Measurements from ENCODE around the gene HP. TPM values are rescaled to one million over a fixed set of nuclear protein-coding genes. Genes with fewer than 3 reads are reported as not detected.

Gene HP
- total and polyA plus RNA-seq, 2 experiments from 2014 or later: 0.45 TPM; not detected in 1

DNA sequence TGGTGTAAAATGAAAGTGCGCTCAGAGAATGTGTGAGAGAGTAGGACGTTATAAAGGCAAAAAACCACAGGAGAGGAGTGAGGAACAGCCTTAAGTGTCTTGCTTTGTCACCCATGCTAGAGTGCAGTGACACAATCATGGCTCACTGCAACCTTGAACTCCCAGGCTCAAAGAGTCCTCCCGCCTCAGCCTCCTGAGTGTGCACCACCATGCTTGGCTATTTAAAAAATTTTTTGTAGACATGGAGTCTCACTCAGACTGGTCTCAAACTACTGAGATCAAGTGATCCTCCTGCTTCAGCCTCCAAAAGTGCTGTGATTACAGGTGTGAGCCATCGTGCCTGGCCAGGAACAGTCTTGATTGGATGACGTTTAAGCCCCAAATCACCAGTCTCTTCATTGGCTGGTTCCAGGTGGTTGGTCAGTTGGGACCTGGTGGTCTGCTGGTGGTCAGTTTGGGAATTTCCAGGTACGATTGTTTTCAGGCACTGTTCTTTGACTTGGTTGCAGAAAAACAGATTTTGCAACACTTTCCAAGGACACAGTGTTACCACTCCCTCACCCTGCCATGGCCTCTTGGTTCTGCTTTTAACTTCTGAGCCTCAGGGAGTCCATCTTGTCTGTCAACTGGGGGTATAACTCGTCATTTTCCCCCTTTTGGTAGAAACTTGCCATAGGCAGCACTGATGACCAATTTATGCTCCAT is 24.6 kb upstream of the HP start:
- Histone ChIP-seq H3K27ac (no peak overlapping the region), H3K4me3 (no peak overlapping the region), H3K36me3 (no peaks in the 10 kb centered on the region), H3K27me3 (no peaks in the 10 kb centered on the region), H3K9me3 (ENCODE audit: low read depth) (no peaks in the 10 kb centered on the region), H3K4me1 (ENCODE audit: low read depth) (no peaks in the 10 kb centered on the region)
- DNase-seq (ENCODE audit: low read depth in 1 of 2, low spot score in 1 of 2): no peak
- no peak for TF ChIP-seq CTCF (IDR thresholded peaks at IDR 0.05; ENCODE audit: low read depth, low read length)

GRCh38 chr16:72033437-72033836 is 20.9 kb upstream of the HP start:
- TF ChIP-seq CTCF (IDR thresholded peaks at IDR 0.05; ENCODE audit: low read depth, low read length): no peak
- Histone ChIP-seq H3K36me3 (no peaks in the 10 kb centered on the region), H3K9me3 (ENCODE audit: low read depth) (no peaks in the 10 kb centered on the region), H3K4me1 (ENCODE audit: low read depth) (no peaks in the 10 kb centered on the region), H3K27ac (no peak overlapping the region), H3K27me3 (no peaks in the 10 kb centered on the region), H3K4me3 (no peak overlapping the region)
- no peak for DNase-seq (ENCODE audit: low read depth in 1 of 2, low spot score in 1 of 2)

GRCh38 chr16:72036098-72036497 is 18.2 kb upstream of the HP start:
- Histone ChIP-seq H3K36me3 (no peaks in the 10 kb centered on the region), H3K27ac (no peak overlapping the region), H3K27me3 (no peaks in the 10 kb centered on the region), H3K9me3 (ENCODE audit: low read depth) (no peaks in the 10 kb centered on the region), H3K4me3 (no peak overlapping the region), H3K4me1 (ENCODE audit: low read depth) (no peaks in the 10 kb centered on the region)
- no peak for TF ChIP-seq CTCF (IDR thresholded peaks at IDR 0.05; ENCODE audit: low read depth, low read length)
- no peak for DNase-seq (ENCODE audit: low read depth in 1 of 2, low spot score in 1 of 2)

DNA sequence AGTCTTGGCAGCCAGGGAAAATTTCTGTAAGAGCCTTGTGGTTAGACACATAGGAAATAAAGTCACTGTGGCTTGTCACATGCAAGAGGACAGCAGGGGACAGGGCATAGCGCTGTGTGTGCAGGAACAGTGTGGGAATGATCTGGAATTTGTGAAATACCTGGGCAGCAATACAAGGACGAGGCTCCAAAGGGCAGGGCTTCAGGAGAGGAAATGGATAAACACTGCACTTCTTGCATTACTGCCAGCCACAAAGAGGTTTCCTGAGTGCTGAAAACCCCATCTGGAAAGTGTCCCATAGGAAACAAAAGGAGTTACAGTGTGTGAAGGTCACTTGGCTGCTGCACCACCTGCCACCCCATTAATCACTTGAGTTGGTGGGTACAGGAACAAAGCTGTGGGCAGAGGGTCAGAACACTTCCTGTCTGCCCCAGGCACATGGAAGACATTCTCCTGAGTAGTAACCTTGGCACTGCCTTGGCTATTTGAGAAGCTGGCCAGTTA is 12.1 kb upstream of the HP start:
- no peaks in the 10 kb centered on the region for H3K27me3 ChIP-seq
- peak in 1 of 2 donors; percentile 40 for DNase-seq (ENCODE audit: low read depth in 1 of 2, low spot score in 1 of 2)
- H3K9me3 ChIP-seq (ENCODE audit: low read depth): no peaks in the 10 kb centered on the region
- H3K4me3 ChIP-seq: no peak overlapping the region
- no peak for TF ChIP-seq CTCF (IDR thresholded peaks at IDR 0.05; ENCODE audit: low read depth, low read length)
- no peaks in the 10 kb centered on the region for H3K4me1 ChIP-seq (ENCODE audit: low read depth)
- H3K27ac ChIP-seq: no peak overlapping the region
- H3K36me3 ChIP-seq: no peaks in the 10 kb centered on the region

GRCh38 chr16:72043058-72043457 is 11.2 kb upstream of the HP start:
- Histone ChIP-seq H3K27me3 (no peaks in the 10 kb centered on the region), H3K4me1 (ENCODE audit: low read depth) (no peaks in the 10 kb centered on the region), H3K36me3 (no peaks in the 10 kb centered on the region), H3K27ac (no peak overlapping the region), H3K4me3 (no peak overlapping the region), H3K9me3 (ENCODE audit: low read depth) (no peaks in the 10 kb centered on the region)
- TF ChIP-seq CTCF (IDR thresholded peaks at IDR 0.05; ENCODE audit: low read depth, low read length): no peak
- no peak for DNase-seq (ENCODE audit: low read depth in 1 of 2, low spot score in 1 of 2)

All from cardiac muscle cell (in vitro differentiated cells and primary cell).